GM04504 (cell line): ENCODE results near the gene TRPT1.

Source experiments
- DNase-seq: peaks from one replicate; pipeline ENCODE4 v3.0.0-alpha.2; 2012; ENCODE audit warnings: low read depth

TRPT1 gene

GRCh38 chr11:64229090-64229743 lies 3.2 kb upstream of the TRPT1 start:
- no peak for DNase-seq

GRCh38 chr11:64227405-64227956 lies 1.5 kb upstream of the TRPT1 start:
- no peak for DNase-seq

GRCh38 chr11:64226507-64227051 lies 593 bp upstream of the TRPT1 start:
- no peak for DNase-seq

GRCh38 chr11:64224891-64225607 lies 937 bp downstream of the TRPT1 start:
- no peak for DNase-seq

DNA sequence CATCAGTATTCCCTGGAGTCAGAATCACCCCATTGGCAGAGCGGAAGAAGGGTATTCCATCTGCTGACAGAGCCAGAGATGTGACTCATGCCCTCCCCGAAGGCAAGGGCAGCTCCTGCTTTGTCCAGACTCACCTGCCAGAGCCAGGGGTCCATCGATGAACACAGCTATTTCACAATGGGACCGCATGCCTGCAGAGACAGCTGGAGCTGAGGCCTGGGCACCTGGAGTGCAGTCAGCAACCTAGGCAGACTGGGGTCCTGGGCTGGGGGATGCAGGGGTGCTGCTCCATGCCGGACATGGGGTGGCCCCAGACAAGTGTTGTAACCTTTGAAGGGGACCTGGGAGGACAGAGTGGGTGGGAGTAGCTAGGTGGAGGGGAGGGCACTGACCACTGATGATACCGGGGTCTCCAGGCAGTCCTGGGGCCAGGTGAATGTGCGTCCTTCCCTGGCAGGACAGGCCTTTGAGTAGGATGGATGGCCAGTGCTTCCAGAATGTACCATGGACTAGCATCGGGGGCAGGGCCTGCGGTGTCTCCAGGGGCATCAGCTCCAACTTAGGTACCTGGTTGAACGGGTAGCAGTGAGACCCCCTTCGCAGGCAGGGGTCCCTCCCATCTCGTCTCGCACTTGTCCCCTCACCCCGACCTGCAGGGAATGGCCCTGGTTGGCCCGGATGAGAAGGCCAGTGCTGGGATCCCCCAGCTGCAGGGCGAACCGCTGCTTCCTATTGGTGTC lies 1.7 kb downstream of the TRPT1 start:
- no peak for DNase-seq

DNA sequence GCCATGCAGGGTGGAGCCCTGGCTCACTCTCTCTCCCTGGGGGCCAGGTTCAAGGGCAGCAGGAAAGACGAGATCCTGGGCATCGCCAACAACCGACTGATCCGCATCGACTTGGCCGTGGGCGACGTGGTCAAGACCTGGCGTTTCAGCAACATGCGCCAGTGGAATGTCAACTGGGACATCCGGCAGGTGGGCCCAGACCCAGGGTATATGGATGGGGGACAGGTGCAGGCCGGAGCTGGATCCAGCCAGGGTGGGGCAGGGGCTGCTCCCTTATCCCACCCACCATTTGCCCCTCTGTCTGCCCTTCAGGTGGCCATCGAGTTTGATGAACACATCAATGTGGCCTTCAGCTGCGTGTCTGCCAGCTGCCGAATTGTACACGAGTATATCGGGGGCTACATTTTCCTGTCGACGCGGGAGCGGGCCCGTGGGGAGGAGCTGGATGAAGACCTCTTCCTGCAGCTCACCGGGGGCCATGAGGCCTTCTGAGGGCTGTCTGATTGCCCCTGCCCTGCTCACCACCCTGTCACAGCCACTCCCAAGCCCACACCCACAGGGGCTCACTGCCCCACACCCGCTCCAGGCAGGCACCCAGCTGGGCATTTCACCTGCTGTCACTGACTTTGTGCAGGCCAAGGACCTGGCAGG lies 2.9 kb downstream of the TRPT1 start:
- no peak for DNase-seq

GRCh38 chr11:64222651-64223000 lies 3.4 kb downstream of the TRPT1 start:
- no peak for DNase-seq

GRCh38 chr11:64220798-64221197 lies 5.2 kb downstream of the TRPT1 start:
- DNase-seq, result no peak

GRCh38 chr11:64220271-64220670 lies 5.7 kb downstream of the TRPT1 start:
- no peak for DNase-seq

DNA sequence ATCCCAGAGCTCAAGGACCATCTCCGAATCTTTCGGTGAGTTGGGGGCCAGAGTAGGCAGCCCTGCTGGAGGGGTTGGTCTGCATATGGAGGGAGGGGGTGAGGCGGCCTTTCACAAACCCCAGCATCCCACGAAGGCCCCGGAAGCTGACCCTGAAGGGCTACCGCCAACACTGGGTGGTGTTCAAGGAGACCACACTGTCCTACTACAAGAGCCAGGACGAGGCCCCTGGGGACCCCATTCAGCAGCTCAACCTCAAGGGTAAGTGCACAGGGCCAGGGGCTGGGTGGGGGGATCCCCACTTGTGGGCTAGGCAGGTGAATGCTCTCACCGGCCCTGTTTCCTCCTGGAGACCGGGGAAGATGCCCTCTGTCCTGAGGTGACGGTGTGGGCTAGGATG lies 6.2 kb downstream of the TRPT1 start:
- no peak for DNase-seq

GRCh38 chr11:64219354-64219684 lies 6.7 kb downstream of the TRPT1 start:
- DNase-seq, result no peak

DNA sequence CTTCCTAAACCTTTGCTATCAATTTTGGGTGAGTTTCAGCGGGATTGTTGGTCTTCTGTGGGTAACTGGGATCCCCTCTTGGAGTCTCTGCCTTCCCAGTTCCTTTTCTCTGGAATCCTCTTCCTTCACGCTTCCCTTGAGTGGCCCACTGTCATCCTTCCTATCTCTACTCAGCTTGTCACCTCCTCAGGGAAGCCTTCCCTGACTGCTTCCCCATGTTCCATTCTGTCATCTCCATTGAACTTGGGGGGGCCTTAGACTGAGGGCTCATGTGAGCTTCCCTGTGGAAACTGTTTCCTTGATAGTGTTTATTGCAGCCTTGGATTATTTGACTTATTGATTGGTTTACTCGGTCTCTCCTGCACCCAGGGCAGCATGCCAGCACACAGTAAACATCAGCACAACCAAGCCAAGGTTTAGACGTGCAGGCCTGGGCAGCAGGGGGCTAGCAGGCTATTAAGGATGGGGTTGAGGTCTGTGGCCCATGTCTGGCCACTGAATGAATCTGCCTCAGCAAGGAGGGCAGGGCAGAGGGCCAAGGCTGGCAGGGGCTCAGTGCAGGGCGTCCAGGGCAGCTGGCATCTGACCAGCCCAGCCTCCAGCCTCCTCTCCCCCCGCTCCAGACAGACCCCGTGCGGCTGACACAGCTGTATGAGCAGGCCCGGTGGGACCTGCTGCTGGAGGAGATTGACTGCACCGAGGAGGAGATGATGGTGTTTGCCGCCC lies 7.2 kb downstream of the TRPT1 start:
- no peak for DNase-seq

DNA sequence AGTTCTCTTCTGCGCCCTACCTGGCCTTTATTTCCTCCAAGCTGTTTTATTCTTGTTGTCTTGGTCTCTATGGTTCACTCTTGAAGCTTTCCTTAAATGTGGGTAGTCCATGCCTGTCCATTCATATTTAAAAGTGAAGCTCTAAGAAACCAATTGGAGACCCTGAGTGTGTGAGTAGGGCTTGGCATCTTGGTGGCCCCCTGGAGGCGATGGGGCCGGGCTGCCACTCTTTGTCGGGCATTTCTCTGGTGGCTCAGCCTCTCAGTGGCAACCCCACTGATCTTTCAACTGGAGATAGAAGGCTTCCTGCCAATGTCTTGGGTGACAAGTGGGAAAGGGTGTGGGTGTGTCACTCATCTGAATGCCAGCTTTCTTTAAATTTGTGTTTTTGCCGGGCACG lies 9.1 kb downstream of the TRPT1 start:
- DNase-seq, result no peak

DNA sequence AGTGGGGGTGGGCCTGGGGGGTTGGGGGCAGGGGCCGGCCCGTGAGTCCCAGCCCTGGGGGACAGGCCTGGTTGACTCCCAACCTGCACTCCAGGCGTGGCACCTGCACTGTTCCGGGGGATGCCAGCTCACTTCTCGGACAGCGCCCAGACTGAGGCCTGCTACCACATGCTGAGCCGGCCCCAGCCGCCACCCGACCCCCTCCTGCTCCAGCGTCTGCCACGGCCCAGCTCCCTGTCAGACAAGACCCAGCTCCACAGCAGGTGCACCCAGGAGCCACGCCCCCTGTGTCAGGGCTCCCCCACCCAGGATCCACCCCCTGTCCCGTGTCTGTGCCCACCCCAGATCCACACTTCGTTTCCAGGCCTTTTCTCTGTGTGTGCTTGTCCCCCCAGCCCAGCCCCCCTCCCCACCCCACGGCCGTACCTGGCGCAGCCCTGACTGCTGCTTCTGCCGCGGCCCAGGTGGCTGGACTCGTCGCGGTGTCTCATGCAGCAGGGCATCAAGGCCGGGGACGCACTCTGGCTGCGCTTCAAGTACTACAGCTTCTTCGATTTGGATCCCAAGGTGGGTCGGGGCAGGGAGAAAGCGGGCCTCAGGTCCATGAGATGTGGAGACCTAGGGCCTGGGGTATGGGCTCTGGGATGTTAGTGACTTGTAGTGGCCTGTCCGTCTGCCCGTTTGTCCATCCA lies 14.7 kb downstream of the TRPT1 start:
- DNase-seq, result no peak

DNA sequence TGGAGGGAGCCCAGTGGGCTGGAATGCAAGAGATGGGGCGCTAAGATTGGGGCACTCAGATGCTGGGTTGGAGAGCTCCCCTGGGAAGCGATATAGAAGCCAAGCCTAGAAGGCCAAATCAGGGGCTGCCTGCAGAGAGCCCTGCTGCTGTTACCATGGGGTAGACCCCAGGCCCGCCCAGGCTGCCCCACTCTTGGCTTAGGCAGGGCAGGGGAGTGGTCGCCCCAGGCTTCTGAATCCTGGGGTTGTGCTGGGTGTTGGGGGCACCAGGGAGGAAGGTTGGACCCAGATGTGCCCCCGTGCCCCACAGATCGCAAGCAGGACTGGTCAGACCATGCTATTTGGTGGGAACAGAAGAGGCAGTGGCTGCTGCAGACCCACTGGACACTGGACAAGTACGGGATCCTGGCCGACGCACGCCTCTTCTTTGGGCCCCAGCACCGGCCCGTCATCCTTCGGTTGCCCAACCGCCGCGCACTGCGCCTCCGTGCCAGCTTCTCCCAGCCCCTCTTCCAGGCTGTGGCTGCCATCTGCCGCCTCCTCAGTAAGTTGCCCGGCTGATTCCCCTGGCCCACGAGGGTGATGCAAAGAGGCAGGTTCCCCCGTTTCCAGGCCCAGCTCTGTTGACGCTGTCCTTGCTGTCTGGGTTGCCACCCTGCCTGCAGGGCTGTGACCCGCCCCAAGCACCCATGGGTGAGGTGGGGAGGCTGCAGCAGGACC lies 15.5 kb downstream of the TRPT1 start:
- no peak for DNase-seq

DNA sequence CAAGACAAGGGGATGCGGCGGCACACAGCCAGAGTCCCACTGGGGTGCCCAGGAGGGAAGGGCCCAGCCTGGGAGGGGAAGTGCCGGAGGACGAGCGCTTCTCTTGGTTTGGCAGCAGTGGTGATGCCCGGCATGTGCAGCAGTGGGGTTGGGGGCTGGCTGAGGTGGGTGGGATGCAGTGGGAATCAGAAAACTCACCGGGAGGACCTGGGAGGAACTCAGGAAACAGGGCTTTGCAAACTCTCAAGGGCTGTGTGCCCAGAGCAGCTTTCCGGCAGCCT lies 16.5 kb downstream of the TRPT1 start:
- no peak for DNase-seq

- DNase-seq, result no peak
Measured at GRCh38 chr11:64208796-64209562, 17.0 kb downstream of the TRPT1 start.

DNA sequence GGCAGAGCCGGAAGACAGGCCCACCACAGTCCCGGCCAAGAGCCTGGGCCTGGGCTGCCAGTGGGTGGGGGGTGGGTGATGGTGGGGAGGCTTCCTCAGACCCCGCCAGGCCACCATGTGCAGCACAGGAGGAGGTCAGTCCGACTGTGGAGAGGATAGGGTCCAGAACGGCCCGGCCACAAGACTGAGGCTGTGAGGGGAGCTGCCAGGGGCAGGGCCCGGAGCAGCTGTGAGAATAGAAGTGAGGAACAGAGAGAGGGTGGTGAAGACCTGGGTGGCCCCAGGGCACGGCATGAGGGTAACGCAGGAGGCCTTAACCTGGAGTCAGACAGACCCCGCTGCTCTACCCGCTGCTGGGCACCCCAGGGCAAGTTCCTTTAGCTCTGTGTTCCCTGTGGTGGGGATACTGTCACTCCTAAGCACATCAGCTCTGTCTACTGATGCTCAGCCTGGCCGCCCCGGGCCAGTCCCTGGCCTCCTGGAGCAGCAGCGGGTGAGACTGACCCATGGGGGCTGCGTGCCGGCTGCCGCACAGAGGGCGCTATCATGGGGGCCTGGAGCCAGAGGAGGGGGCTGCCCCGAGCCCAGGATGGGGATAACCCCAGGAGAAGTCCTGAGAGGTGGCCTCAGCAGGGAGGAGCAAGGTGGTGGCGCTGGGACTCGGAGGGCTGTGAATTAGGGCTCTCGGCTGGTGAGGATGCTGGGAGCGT lies 17.7 kb downstream of the TRPT1 start:
- DNase-seq, result no peak
